H1 (cell line): Measurements from ENCODE around the gene CEP83. TPM values are rescaled to one million over a fixed set of nuclear protein-coding genes. Genes with fewer than 3 reads are reported as not detected.

Experiments used
- CHD2 ChIP-seq: IDR thresholded peaks from 2 replicates; pipeline ENCODE4 v1.6.1; 2012; ENCODE audit warnings: low read length, improper control_type of control experiment
- polyA plus RNA-seq, 7 experiments: library from polyadenylated mRNA; depleted of rRNA in 3 of 7; stranded (reverse) in 5 of 7; unstranded in 2 of 7; fragments of >200 nt in 5 of 7; fragments of 200-250 nt in 2 of 7; gene quantifications; 1 replicate in 5 of 7; 2 replicates in 1 of 7; 4 replicates in 1 of 7; pipeline versions ENCODE4 v1.2.1 to v1.2.3, GENCODE V29; 2011 to 2013; ENCODE audit warnings: missing spikeins in 2 of 7, mixed read lengths in 2 of 7
- total RNA-seq: library from RNA; stranded (reverse); fragmentation: NEBNext Ultra II Directional; extraction: Animal tissue kit (Norgen Biotek cat#: 25700); gene quantifications from 2 replicates; pipeline ENCODE4 v1.2.1, GENCODE V29; 2021

CEP83 gene
- total and polyA plus RNA-seq, 2 of the 8 experiments (the other 6 are each of a cell fraction or from before 2014, with no cell fraction given): 6.0 to 25.8 TPM

- TF ChIP-seq CHD2: no peak
Observed at GRCh38 chr12:94284046-94284445, 175.6 kb downstream of the CEP83 start (continued).
